ENCODE measurements around the gene PACS2. TPM values are rescaled to one million over a fixed set of nuclear protein-coding genes. Genes with fewer than 3 reads are reported as not detected.

The PACS2 gene
- total and polyA plus RNA-seq, 4 donors, result 5.1 to 21.9 (median 9.8) TPM

DNA sequence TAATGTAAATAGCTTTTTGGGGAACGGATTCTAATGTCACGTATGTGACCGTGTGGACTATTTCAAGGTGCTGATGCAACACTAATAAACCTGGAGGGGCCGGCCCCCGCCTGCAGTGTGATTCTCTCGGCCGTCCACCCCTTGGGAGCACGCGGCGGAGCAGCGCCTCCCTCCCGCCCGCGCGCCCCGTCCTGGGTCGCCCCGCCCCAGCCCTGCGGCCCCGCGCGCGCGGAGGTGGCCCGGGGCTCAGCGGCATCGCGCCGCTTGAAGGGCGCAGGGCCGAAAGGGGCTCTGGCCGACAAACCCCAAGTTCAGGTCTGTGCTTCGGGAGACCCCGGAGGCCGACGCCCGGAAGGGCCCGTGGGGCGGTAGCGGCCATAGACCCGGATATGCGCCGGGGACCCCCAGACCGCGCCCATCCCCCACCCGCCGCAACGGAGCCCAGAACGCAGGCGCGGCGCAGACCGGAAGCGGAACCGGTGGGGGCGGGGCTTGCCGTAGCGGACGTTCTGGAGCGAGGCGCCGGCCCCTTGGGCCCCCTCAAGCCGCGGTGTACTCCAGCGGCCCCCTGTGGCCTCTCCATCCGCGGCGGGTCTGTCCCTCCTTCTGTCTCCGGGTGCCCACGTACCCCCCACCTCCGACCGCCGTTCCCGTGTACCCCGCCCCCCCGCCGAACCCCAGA lies 83.6 kb downstream of the PACS2 start, which contains the start of gene TEX22:
TSS of gene TEX22 (plus strand) at position 495 of the 682 bp plus-strand sequence. CDS start 803 bp downstream, outside the sequence.
- H3K27me3 ChIP-seq (ENCODE audit: control insufficient read depth in 4 of 4, insufficient read depth in 4 of 4, low read length in 3 of 4), result no peaks in the 10 kb centered on the region
- H3K4me1 ChIP-seq (ENCODE audit: control insufficient read depth in 4 of 4, insufficient read depth in 4 of 4, low read length in 3 of 4), result peaks cover 5 to 16% (median 10%) of the 10 kb centered on the region in 4 donors
- peak within 1 kb of the TSS; percentile 71 to 93 (median 90) for H3K4me3 ChIP-seq (ENCODE audit: low read depth in 1 of 3, low read length in 3 of 3)
- peak; percentile 96 for DNase-seq (ENCODE audit: low spot score)
- H3K36me3 ChIP-seq (ENCODE audit: control insufficient read depth in 4 of 4, insufficient read depth in 3 of 4, low read depth in 1 of 4, low read length in 3 of 4), result peaks cover 0 to 4% (median 2%) of the 10 kb centered on the region in 4 donors
- peak; percentile 63 to 90 for TF ChIP-seq GABPA (IDR thresholded peaks at IDR 0.05 in 1 of 2, conservative IDR thresholded peaks at IDR 0.05 in 1 of 2)
- no peak for TF ChIP-seq JUND (IDR thresholded peaks at IDR 0.05)
- H3K9me3 ChIP-seq (ENCODE audit: control insufficient read depth in 4 of 4, low read length in 3 of 4), result no peaks in the 10 kb centered on the region
- H3K27ac ChIP-seq (ENCODE audit: low read depth in 1 of 2, low read length in 2 of 2), result peak within 1 kb of the TSS; percentile 40 to 82
- under 1% methylated on average over 77 of the region's 77 CpGs for WGBS
- H3K9ac ChIP-seq (ENCODE audit: low read depth in 1 of 2, low read length in 2 of 2), result peak within 1 kb of the TSS; percentile 43 to 45

DNA sequence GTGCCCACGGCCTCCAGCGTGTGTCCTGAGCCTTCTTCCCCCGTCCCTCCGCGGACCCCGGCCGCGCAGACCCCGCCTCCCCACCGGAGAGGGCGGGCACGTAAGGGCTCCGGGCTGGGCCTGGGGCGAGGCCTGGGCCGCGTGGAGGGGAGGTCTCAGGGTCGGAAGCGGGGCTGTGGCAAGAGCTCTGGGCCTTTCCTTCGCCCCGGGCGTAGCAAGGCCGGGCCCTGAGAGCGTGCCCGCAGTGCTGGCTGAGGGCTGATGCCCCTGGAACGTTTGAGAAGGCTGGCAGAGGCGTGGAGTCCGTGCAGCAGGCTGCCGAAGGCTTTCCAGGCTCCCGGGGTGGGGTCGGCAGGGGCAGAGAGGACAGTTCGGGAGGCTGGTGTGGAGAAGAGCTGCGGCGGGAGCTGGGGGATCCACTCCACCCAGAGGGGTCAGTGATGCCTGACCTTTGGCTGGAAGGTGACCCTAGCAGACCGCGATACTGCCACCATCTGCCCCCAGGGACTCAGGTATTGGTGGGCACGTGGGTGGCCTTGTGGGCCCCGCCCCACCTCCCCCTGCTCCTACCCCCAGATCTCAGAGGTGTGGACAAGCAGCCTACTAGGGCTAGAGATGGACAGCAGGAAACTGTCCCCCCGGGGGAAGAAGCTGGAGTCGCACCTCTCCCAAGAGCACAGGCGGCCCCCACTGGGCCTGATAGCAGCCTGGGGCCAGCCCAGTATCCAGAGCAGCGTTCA lies 84.3 kb downstream of the PACS2 start:
- H3K27ac ChIP-seq (ENCODE audit: low read depth in 1 of 2, low read length in 2 of 2), result peak overlapping the region; percentile 40 to 82
- WGBS, result 31% methylated on average over 41 of the region's 41 CpGs
- H3K27me3 ChIP-seq (ENCODE audit: control insufficient read depth in 4 of 4, insufficient read depth in 4 of 4, low read length in 3 of 4), result no peaks in the 10 kb centered on the region
- peaks cover 0 to 4% (median 2%) of the 10 kb centered on the region in 4 donors for H3K36me3 ChIP-seq (ENCODE audit: control insufficient read depth in 4 of 4, insufficient read depth in 3 of 4, low read depth in 1 of 4, low read length in 3 of 4)
- no peaks in the 10 kb centered on the region for H3K9me3 ChIP-seq (ENCODE audit: control insufficient read depth in 4 of 4, low read length in 3 of 4)
- DNase-seq (ENCODE audit: low spot score), result no peak
- peak overlapping the region; percentile 30 to 43 for H3K9ac ChIP-seq (ENCODE audit: low read depth in 1 of 2, low read length in 2 of 2)
- peak overlapping the region; percentile 36 to 93 (median 90) for H3K4me3 ChIP-seq (ENCODE audit: low read depth in 1 of 3, low read length in 3 of 3)
- peaks cover 5 to 16% (median 10%) of the 10 kb centered on the region in 4 donors for H3K4me1 ChIP-seq (ENCODE audit: control insufficient read depth in 4 of 4, insufficient read depth in 4 of 4, low read length in 3 of 4)
- TF ChIP-seq TAF1 (conservative IDR thresholded peaks at IDR 0.05) (no peak), YY1 (IDR thresholded peaks at IDR 0.05) (no peak), RXRA (IDR thresholded peaks at IDR 0.05) (no peak), GABPA (IDR thresholded peaks at IDR 0.05 in 1 of 2, conservative IDR thresholded peaks at IDR 0.05 in 1 of 2) (no peak), HNF4A (conservative IDR thresholded peaks at IDR 0.05) (no peak), SP1 (IDR thresholded peaks at IDR 0.05) (no peak), EGR1 (IDR thresholded peaks at IDR 0.05; ENCODE audit: low read depth in 2 of 2) (no peak), RAD21 (IDR thresholded peaks at IDR 0.05) (no peak)
- TF ChIP-seq, protein P1, sequence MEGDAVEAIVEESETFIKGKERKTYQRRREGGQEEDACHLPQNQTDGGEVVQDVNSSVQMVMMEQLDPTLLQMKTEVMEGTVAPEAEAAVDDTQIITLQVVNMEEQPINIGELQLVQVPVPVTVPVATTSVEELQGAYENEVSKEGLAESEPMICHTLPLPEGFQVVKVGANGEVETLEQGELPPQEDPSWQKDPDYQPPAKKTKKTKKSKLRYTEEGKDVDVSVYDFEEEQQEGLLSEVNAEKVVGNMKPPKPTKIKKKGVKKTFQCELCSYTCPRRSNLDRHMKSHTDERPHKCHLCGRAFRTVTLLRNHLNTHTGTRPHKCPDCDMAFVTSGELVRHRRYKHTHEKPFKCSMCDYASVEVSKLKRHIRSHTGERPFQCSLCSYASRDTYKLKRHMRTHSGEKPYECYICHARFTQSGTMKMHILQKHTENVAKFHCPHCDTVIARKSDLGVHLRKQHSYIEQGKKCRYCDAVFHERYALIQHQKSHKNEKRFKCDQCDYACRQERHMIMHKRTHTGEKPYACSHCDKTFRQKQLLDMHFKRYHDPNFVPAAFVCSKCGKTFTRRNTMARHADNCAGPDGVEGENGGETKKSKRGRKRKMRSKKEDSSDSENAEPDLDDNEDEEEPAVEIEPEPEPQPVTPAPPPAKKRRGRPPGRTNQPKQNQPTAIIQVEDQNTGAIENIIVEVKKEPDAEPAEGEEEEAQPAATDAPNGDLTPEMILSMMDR (IDR thresholded peaks at IDR 0.05; ENCODE audit: low read depth, low read length, missing input control), result no peak
- TF ChIP-seq, protein P2, sequence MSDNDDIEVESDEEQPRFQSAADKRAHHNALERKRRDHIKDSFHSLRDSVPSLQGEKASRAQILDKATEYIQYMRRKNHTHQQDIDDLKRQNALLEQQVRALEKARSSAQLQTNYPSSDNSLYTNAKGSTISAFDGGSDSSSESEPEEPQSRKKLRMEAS (IDR thresholded peaks at IDR 0.05), result no peak

DNA sequence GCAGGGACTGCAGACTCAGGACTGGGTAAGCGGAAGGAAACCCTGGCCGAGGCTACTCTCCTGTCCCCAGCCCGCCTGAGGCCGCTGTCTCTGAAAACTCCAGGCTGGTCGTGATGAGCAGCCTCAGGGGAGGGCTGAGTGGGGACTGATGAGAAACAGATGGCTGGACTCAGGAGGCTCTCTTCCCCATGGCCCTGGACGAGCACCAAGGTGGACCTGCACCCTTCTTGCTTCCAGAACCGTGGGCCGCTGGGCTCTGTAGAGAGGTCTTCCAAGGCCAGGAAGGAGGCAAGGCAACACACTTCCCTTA lies 84.9 kb downstream of the PACS2 start:
- Histone ChIP-seq H3K9ac (ENCODE audit: low read depth in 1 of 2, low read length in 2 of 2) (no peak overlapping the region), H3K4me3 (ENCODE audit: low read depth in 1 of 3, low read length in 3 of 3) (peak overlapping the region; percentile 36 to 93 (median 90)), H3K27me3 (ENCODE audit: control insufficient read depth in 4 of 4, insufficient read depth in 4 of 4, low read length in 3 of 4) (no peaks in the 10 kb centered on the region), H3K4me1 (ENCODE audit: control insufficient read depth in 4 of 4, insufficient read depth in 4 of 4, low read length in 3 of 4) (peaks cover 5 to 16% (median 10%) of the 10 kb centered on the region in 4 donors), H3K9me3 (ENCODE audit: control insufficient read depth in 4 of 4, low read length in 3 of 4) (no peaks in the 10 kb centered on the region), H3K36me3 (ENCODE audit: control insufficient read depth in 4 of 4, insufficient read depth in 3 of 4, low read depth in 1 of 4, low read length in 3 of 4) (peaks cover 0 to 4% (median 2%) of the 10 kb centered on the region in 4 donors), H3K27ac (ENCODE audit: low read depth in 1 of 2, low read length in 2 of 2) (no peak overlapping the region)
- WGBS, result 94% methylated on average over 8 of the region's 8 CpGs
- TF ChIP-seq SP1 (IDR thresholded peaks at IDR 0.05), result no peak
- DNase-seq (ENCODE audit: low spot score), result no peak
